HepG2 (cell line): ENCODE measurements around the gene RSBN1L. TPM values are rescaled to one million over a fixed set of nuclear protein-coding genes. Genes with fewer than 3 reads are reported as not detected.

ENCODE experiments used
- FOXP1 ChIP-seq, 2 experiments: fragments of 450-650 bp in 1 of 2; IDR thresholded peaks; 2 replicates each; pipeline ENCODE4 v1.6.1; 2017 to 2018; ENCODE audit warnings: antibody characterized with exemption in 1 of 2
- HDAC6 ChIP-seq: fragments of 200-600 bp; sonication (generic); IDR thresholded peaks from 2 replicates; pipeline ENCODE4 v1.7.0; 2017; ENCODE audit warnings: mild to moderate bottlenecking, antibody characterized with exemption, low read length, low read depth
- HOXD1 ChIP-seq: sonication (generic); formaldehyde crosslinking; IDR thresholded peaks from 2 replicates; pipeline ENCODE4 v1.5.0; 2020; ENCODE audit warnings: missing genetic modification reagents
- KMT2A ChIP-seq: sonication (generic); formaldehyde crosslinking; IDR thresholded peaks from 2 replicates; pipeline ENCODE4 v1.4.0; 2020; ENCODE audit warnings: missing genetic modification reagents
- PHF21A ChIP-seq: sonication (generic); formaldehyde crosslinking; IDR thresholded peaks from 2 replicates; pipeline ENCODE4 v1.5.0; 2020; ENCODE audit warnings: mild to moderate bottlenecking, missing genetic modification reagents
- RBM39 ChIP-seq: fragments of 200-400 bp; formaldehyde crosslinking; IDR thresholded peaks from one replicate; pipeline ENCODE4 v1.6.1; 2018; ENCODE audit warnings: antibody characterized with exemption, mild to moderate bottlenecking, low read depth, low read length; ENCODE audit not compliant: poor library complexity, severe bottlenecking
- TOE1 ChIP-seq: sonication (generic); formaldehyde crosslinking; IDR thresholded peaks from 2 replicates; pipeline ENCODE4 v1.4.0; 2020; ENCODE audit warnings: mild to moderate bottlenecking, missing genetic modification reagents
- ZBTB8A ChIP-seq: sonication (generic); formaldehyde crosslinking; IDR thresholded peaks from 2 replicates; pipeline ENCODE4 v1.4.0; 2020; ENCODE audit warnings: mild to moderate bottlenecking, low read depth, missing genetic modification reagents, borderline replicate concordance
- ZMYM3 ChIP-seq: sonication (generic); formaldehyde crosslinking; IDR thresholded peaks from 2 replicates; pipeline ENCODE4 v1.5.1; 2020; ENCODE audit warnings: mild to moderate bottlenecking, missing genetic modification reagents
- ZNF207 ChIP-seq: fragments of 450-650 bp; IDR thresholded peaks from 2 replicates; pipeline ENCODE4 v1.6.1; 2016; ENCODE audit warnings: antibody characterized with exemption, borderline replicate concordance
- polyA plus RNA-seq, 8 experiments: library from polyadenylated mRNA; depleted of rRNA in 3 of 8; stranded (reverse) in 7 of 8; unstranded in 1 of 8; fragments of >200 nt; fragmentation: Illumina TruSeq in 4 of 8; extraction: Trizol in 4 of 8; gene quantifications; 2 replicates each; pipeline versions ENCODE4 v1.2.1 to v1.2.3, GENCODE V29; 2011 to 2016; ENCODE audit warnings: low read depth in 4 of 8, missing spikeins in 1 of 8, mixed read lengths in 1 of 8; ENCODE audit not compliant: insufficient read depth in 1 of 8
- total RNA-seq, 5 experiments: library from RNA; depleted of rRNA; stranded (reverse); fragments of >200 nt; fragmentation: Illumina TruSeq; extraction: Trizol; gene quantifications; 2 replicates each; pipeline ENCODE4 v1.2.3, GENCODE V29; 2016; ENCODE audit warnings: low read depth in 1 of 5
- TF ChIP-seq, protein P1 (sequence below): sonication (generic); formaldehyde crosslinking; IDR thresholded peaks from 2 replicates; pipeline ENCODE4 v1.5.1; 2020; ENCODE audit warnings: mild to moderate bottlenecking, missing genetic modification reagents, moderate library complexity
- TF ChIP-seq, protein P2 (sequence below): sonication (generic); formaldehyde crosslinking; conservative IDR thresholded peaks from 2 replicates; pipeline ENCODE4 v1.4.0; 2020; ENCODE audit warnings: mild to moderate bottlenecking, missing genetic modification reagents, moderate library complexity

The RSBN1L gene
- total and polyA plus RNA-seq, 2 of the 13 experiments (the other 11 are each of a cell fraction or from before 2014, with no cell fraction given): 7.7 to 21.3 TPM

- TF ChIP-seq, protein P1, sequence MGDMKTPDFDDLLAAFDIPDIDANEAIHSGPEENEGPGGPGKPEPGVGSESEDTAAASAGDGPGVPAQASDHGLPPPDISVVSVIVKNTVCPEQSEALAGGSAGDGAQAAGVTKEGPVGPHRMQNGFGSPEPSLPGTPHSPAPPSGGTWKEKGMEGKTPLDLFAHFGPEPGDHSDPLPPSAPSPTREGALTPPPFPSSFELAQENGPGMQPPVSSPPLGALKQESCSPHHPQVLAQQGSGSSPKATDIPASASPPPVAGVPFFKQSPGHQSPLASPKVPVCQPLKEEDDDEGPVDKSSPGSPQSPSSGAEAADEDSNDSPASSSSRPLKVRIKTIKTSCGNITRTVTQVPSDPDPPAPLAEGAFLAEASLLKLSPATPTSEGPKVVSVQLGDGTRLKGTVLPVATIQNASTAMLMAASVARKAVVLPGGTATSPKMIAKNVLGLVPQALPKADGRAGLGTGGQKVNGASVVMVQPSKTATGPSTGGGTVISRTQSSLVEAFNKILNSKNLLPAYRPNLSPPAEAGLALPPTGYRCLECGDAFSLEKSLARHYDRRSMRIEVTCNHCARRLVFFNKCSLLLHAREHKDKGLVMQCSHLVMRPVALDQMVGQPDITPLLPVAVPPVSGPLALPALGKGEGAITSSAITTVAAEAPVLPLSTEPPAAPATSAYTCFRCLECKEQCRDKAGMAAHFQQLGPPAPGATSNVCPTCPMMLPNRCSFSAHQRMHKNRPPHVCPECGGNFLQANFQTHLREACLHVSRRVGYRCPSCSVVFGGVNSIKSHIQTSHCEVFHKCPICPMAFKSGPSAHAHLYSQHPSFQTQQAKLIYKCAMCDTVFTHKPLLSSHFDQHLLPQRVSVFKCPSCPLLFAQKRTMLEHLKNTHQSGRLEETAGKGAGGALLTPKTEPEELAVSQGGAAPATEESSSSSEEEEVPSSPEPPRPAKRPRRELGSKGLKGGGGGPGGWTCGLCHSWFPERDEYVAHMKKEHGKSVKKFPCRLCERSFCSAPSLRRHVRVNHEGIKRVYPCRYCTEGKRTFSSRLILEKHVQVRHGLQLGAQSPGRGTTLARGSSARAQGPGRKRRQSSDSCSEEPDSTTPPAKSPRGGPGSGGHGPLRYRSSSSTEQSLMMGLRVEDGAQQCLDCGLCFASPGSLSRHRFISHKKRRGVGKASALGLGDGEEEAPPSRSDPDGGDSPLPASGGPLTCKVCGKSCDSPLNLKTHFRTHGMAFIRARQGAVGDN (CRISPR knock-in tag): no peak
- no peak for TF ChIP-seq FOXP1 (IDR thresholded peaks at IDR 0.05)
- no peak for TF ChIP-seq FOXP1 (CRISPR knock-in tag; IDR thresholded peaks at IDR 0.05)
- TF ChIP-seq KMT2A (CRISPR knock-in tag): no peak
- TF ChIP-seq ZNF207: no peak
- TF ChIP-seq PHF21A (CRISPR knock-in tag): no peak
- TF ChIP-seq ZMYM3 (CRISPR knock-in tag): peak; percentile 51; the same call in 1 of the 2 replicates
- TF ChIP-seq TOE1 (CRISPR knock-in tag): no peak
- TF ChIP-seq HDAC6: no peak
- no peak for TF ChIP-seq RBM39
- no peak for TF ChIP-seq ZBTB8A (CRISPR knock-in tag)
- TF ChIP-seq HOXD1 (CRISPR knock-in tag): no peak
- TF ChIP-seq, protein P2, sequence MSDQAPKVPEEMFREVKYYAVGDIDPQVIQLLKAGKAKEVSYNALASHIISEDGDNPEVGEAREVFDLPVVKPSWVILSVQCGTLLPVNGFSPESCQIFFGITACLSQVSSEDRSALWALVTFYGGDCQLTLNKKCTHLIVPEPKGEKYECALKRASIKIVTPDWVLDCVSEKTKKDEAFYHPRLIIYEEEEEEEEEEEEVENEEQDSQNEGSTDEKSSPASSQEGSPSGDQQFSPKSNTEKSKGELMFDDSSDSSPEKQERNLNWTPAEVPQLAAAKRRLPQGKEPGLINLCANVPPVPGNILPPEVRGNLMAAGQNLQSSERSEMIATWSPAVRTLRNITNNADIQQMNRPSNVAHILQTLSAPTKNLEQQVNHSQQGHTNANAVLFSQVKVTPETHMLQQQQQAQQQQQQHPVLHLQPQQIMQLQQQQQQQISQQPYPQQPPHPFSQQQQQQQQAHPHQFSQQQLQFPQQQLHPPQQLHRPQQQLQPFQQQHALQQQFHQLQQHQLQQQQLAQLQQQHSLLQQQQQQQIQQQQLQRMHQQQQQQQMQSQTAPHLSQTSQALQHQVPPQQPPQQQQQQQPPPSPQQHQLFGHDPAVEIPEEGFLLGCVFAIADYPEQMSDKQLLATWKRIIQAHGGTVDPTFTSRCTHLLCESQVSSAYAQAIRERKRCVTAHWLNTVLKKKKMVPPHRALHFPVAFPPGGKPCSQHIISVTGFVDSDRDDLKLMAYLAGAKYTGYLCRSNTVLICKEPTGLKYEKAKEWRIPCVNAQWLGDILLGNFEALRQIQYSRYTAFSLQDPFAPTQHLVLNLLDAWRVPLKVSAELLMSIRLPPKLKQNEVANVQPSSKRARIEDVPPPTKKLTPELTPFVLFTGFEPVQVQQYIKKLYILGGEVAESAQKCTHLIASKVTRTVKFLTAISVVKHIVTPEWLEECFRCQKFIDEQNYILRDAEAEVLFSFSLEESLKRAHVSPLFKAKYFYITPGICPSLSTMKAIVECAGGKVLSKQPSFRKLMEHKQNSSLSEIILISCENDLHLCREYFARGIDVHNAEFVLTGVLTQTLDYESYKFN (CRISPR knock-in tag): peak; percentile 47
These were observed 69.9 kb downstream of the RSBN1L start (continued) for GRCh38 chr7:77765906-77766800.
